Activated CD4-positive, alpha-beta T cell treated with anti-CD3 and anti-CD28 coated beads for 4 hours (primary cell): ENCODE measurements around the gene C16orf96.
A peak's percentile ranks its signal among the peaks of the same experiment; 100 is the strongest.

ENCODE experiments used
- DNase-seq, 2 donors: peaks; one replicate each; pipeline ENCODE4 v3.0.0-alpha.2; 2020

Gene C16orf96

GRCh38 chr16:4556112-4556511 lies at the start of gene C16orf96:
Gene C16orf96 (plus strand): TSS chr16:4556340. CDS start chr16:4556490, 150 bp downstream.
- DNase-seq, result no peak

GRCh38 chr16:4506450-4506849 lies 49.7 kb upstream of the C16orf96 start:
- DNase-seq, result peak; percentile 57 to 68

- no peak for DNase-seq
Measured at GRCh38 chr16:4507588-4508345, 48.4 kb upstream of the C16orf96 start.

GRCh38 chr16:4508806-4509205 lies 47.3 kb upstream of the C16orf96 start:
- DNase-seq, result no peak

- no peak for DNase-seq
Measured at GRCh38 chr16:4509420-4509819, 46.7 kb upstream of the C16orf96 start.

- DNase-seq, result no peak
Measured at GRCh38 chr16:4510131-4510530, 46.0 kb upstream of the C16orf96 start.

- no peak for DNase-seq
Measured at GRCh38 chr16:4510747-4511426, 45.3 kb upstream of the C16orf96 start.

GRCh38 chr16:4511441-4512082 lies 44.6 kb upstream of the C16orf96 start:
- DNase-seq, result no peak

- no peak for DNase-seq
Measured at GRCh38 chr16:4512473-4512872, 43.7 kb upstream of the C16orf96 start.

- DNase-seq, result no peak
Measured at GRCh38 chr16:4513086-4513860, 42.9 kb upstream of the C16orf96 start.

- no peak for DNase-seq
Measured at GRCh38 chr16:4513881-4514280, 42.3 kb upstream of the C16orf96 start.

- no peak for DNase-seq
Measured at GRCh38 chr16:4514606-4515005, 41.5 kb upstream of the C16orf96 start.

GRCh38 chr16:4515611-4516233 lies 40.4 kb upstream of the C16orf96 start:
- DNase-seq, result no peak

- DNase-seq, result no peak
Measured at GRCh38 chr16:4517812-4518680, 38.1 kb upstream of the C16orf96 start.

- DNase-seq, result no peak
Measured at GRCh38 chr16:4519274-4520058, 36.7 kb upstream of the C16orf96 start.

- no peak for DNase-seq
Measured at GRCh38 chr16:4520913-4521312, 35.2 kb upstream of the C16orf96 start.

GRCh38 chr16:4522051-4522581 lies 34.0 kb upstream of the C16orf96 start:
- no peak for DNase-seq

GRCh38 chr16:4523686-4524085 lies 32.5 kb upstream of the C16orf96 start:
- DNase-seq, result no peak

GRCh38 chr16:4524571-4524970 lies 31.6 kb upstream of the C16orf96 start:
- DNase-seq, result no peak

- no peak for DNase-seq
Measured at GRCh38 chr16:4525069-4525468, 31.1 kb upstream of the C16orf96 start.
